K562 (cell line): ENCODE data around the gene UHMK1. TPM values are rescaled to one million over a fixed set of nuclear protein-coding genes. Genes with fewer than 3 reads are reported as not detected.

ENCODE experiments used
- ATAC-seq: fragments of 200-7000 bp; cut with Tn5 transposase; 3 replicates; pipeline ENCODE4 v1.9.1; 2020; ENCODE audit warnings: moderate library complexity
- BruUV-seq: library from RNA; stranded (reverse); fragments of 400-500 nt; replicated peaks from 2 replicates; lab custom pipeline; 2021; lab: Mats Ljungman, UMichigan
- CTCF ChIA-PET: fragments of 300-600 bp; formaldehyde crosslinking; extraction: SDS; loops from one replicate; lab custom pipeline; 2021; ENCODE audit warnings: low intra/inter-chr PET ratio; lab: Yijun Ruan, JAX
- POLR2A ChIA-PET: fragments of 300-600, 350-650 bp; sonication (Branson Sonifier 250); formaldehyde crosslinking; extraction: SDS; loops from one replicate; lab custom pipeline; 2021; ENCODE audit warnings: antibody characterized with exemption, inconsistent platforms; lab: Yijun Ruan, JAX
- DNase-seq, 4 experiments: peaks; one replicate each; pipeline versions ENCODE4 v3.0.0 to v3.0.0-alpha.2; 2011 to 2018; ENCODE audit warnings: low spot score in 3 of 4, mixed read lengths in 3 of 4; ENCODE audit errors: extremely low read depth in 1 of 4
- FAIRE-seq: peaks from 2 replicates; lab custom pipeline; 2011; peaks lifted over from hg19 to GRCh38; lab: Jason Lieb, UNC
- H2AFZ ChIP-seq: 2 replicates; pipeline ENCODE4 v1.6.0; 2011; ENCODE audit warnings: low read depth, low read length, control low read depth, inconsistent platforms
- H3K27ac ChIP-seq: fragments of 200-600 bp; 3 replicates; pipeline ENCODE4 v1.8.0; 2011; ENCODE audit warnings: low read depth, mild to moderate bottlenecking, control low read depth, inconsistent platforms, low read length, moderate library complexity, mixed read lengths; ENCODE audit errors: extremely low read depth
- H3K27me3 ChIP-seq, 2 experiments: fragments of 300-600 bp in 1 of 2; 2 replicates in 1 of 2; 3 replicates in 1 of 2; pipeline versions ENCODE4 v1.6.0 to v1.8.0; 2011; ENCODE audit warnings: inconsistent platforms in 2 of 2, low read length in 2 of 2, mild to moderate bottlenecking in 1 of 2, mixed read lengths in 1 of 2, moderate library complexity in 1 of 2; ENCODE audit not compliant: control insufficient read depth in 2 of 2, insufficient read depth in 2 of 2
- H3K36me3 ChIP-seq: fragments of 300-600 bp; 3 replicates; pipeline ENCODE4 v1.8.0; 2011; ENCODE audit warnings: mild to moderate bottlenecking, low read length, inconsistent platforms; ENCODE audit not compliant: control insufficient read depth, insufficient read depth
- H3K4me1 ChIP-seq, 2 experiments: fragments of 200-600 bp in 1 of 2; replicated peaks in 1 of 2; 2 replicates in 1 of 2; 3 replicates in 1 of 2; pipeline versions ENCODE4 v1.5.1 to v1.8.0; 2011; ENCODE audit warnings: inconsistent platforms in 2 of 2, low read length in 2 of 2, mild to moderate bottlenecking in 1 of 2, mixed read lengths in 1 of 2, moderate library complexity in 1 of 2; ENCODE audit not compliant: control insufficient read depth in 2 of 2, insufficient read depth in 2 of 2
- H3K4me2 ChIP-seq: 2 replicates; pipeline ENCODE4 v1.6.1; 2011; ENCODE audit warnings: low read length, control low read depth, inconsistent platforms, mixed read lengths; ENCODE audit not compliant: insufficient read depth
- H3K4me3 ChIP-seq: fragments of 200-600 bp; sonication (generic), shearing (Covaris generic); 2 replicates; pipeline ENCODE4 v1.5.1; 2016; ENCODE audit warnings: control low read depth, inconsistent platforms
- H3K79me2 ChIP-seq: fragments of 200-600 bp; 3 replicates; pipeline ENCODE4 v1.8.0; 2011; ENCODE audit warnings: low read length, inconsistent platforms; ENCODE audit not compliant: control insufficient read depth, insufficient read depth
- H3K9ac ChIP-seq, 2 experiments: 2 replicates each; pipeline versions ENCODE4 v1.6.0 to v1.6.1; 2011; ENCODE audit warnings: low read depth in 2 of 2, low read length in 2 of 2, control low read depth in 1 of 2, inconsistent platforms in 1 of 2, mild to moderate bottlenecking in 1 of 2, mixed read lengths in 1 of 2; ENCODE audit not compliant: insufficient read depth in 1 of 2
- H3K9me1 ChIP-seq: one replicate; pipeline ENCODE4 v1.6.0; 2011; ENCODE audit warnings: inconsistent platforms, mild to moderate bottlenecking, low read length, moderate library complexity; ENCODE audit not compliant: control insufficient read depth, insufficient read depth
- H3K9me3 ChIP-seq: replicated peaks from 2 replicates; pipeline ENCODE4 v1.5.1; 2011; ENCODE audit warnings: low read depth, low read length, inconsistent platforms; ENCODE audit not compliant: control insufficient read depth, insufficient read depth
- H4K20me1 ChIP-seq: replicated peaks from 2 replicates; pipeline ENCODE4 v1.6.1; 2011; ENCODE audit warnings: low read length, inconsistent platforms, mixed read lengths; ENCODE audit not compliant: control insufficient read depth, insufficient read depth
- BRD4 ChIP-seq: fragments of 200-600 bp; sonication (generic); IDR thresholded peaks from 2 replicates; pipeline ENCODE4 v1.6.1; 2017; ENCODE audit warnings: inconsistent platforms
- ETS2 ChIP-seq: IDR thresholded peaks from 2 replicates; pipeline ENCODE4 v1.6.1; 2016; ENCODE audit warnings: borderline replicate concordance, missing genetic modification characterization, mild to moderate bottlenecking, moderate library complexity, missing compliant biosample characterization; ENCODE audit not compliant: poor library complexity, severe bottlenecking
- JUN ChIP-seq, 2 experiments: sonication (generic) in 1 of 2; formaldehyde crosslinking in 1 of 2; IDR thresholded peaks; 2 replicates each; pipeline versions ENCODE4 v1.6.1 to v1.8.0; 2012 to 2022; ENCODE audit warnings: borderline replicate concordance in 2 of 2, mild to moderate bottlenecking in 2 of 2, improper control_type of control experiment in 1 of 2, low read depth in 1 of 2, low read length in 1 of 2, missing genetic modification reagents in 1 of 2
- KDM1A ChIP-seq, 2 experiments: fragments of 450-650 bp; IDR thresholded peaks; 2 replicates each; pipeline ENCODE4 v1.6.1; 2016; ENCODE audit warnings: mild to moderate bottlenecking in 2 of 2
- NR1H2 ChIP-seq: sonication (generic); formaldehyde crosslinking; IDR thresholded peaks from 2 replicates; pipeline ENCODE4 v1.4.0; 2020; ENCODE audit warnings: mild to moderate bottlenecking, missing genetic modification reagents
- POLR2G ChIP-seq: fragments of 200-400 bp; formaldehyde crosslinking; IDR thresholded peaks from 2 replicates; pipeline ENCODE4 v1.6.1; 2017; ENCODE audit warnings: low read depth, mild to moderate bottlenecking, antibody characterized with exemption, low read length, moderate library complexity
- SAFB ChIP-seq: fragments of 200-400 bp; formaldehyde crosslinking; IDR thresholded peaks from 2 replicates; pipeline ENCODE4 v1.6.1; 2017; ENCODE audit warnings: low read depth, low read length, borderline replicate concordance
- YY1 ChIP-seq, 3 experiments: IDR thresholded peaks; 2 replicates each; pipeline ENCODE4 v1.6.1; 2011; ENCODE audit warnings: low read length in 2 of 3, mild to moderate bottlenecking in 2 of 3, moderate library complexity in 2 of 3, borderline replicate concordance in 1 of 3, control low read depth in 1 of 3, low read depth in 1 of 3; ENCODE audit not compliant: insufficient read depth in 3 of 3, insufficient replicate concordance in 2 of 3, control insufficient read depth in 1 of 3, insufficient read length in 1 of 3; ENCODE audit errors: extremely low read depth in 1 of 3
- ZNF224 ChIP-seq: sonication (generic); formaldehyde crosslinking; IDR thresholded peaks from 2 replicates; pipeline ENCODE4 v1.8.0; 2022; ENCODE audit warnings: mild to moderate bottlenecking, missing genetic modification reagents
- ZNF586 ChIP-seq: fragments of 450-650 bp; formaldehyde crosslinking; conservative IDR thresholded peaks from 2 replicates; pipeline ENCODE4 v1.4.0; 2020; ENCODE audit warnings: mild to moderate bottlenecking, moderate library complexity
- in situ Hi-C: fragments of 300-500 bp; cut with MboI; formaldehyde crosslinking; loops from 4 replicates; pipeline ENCODE4 v1.15.0; 2018; ENCODE audit warnings: inconsistent platforms, mixed read lengths
- intact Hi-C: fragments of 100-400 bp; cut with micrococcal nuclease; formaldehyde crosslinking; loops from 2 replicates; pipeline ENCODE4 v1.14.2; 2022
- polyA plus RNA-seq, 8 experiments: library from polyadenylated mRNA; depleted of rRNA in 4 of 8; stranded (reverse) in 5 of 8; unstranded in 3 of 8; fragments of >200 nt; fragmentation: Nextera tagmentation in 2 of 8; fragmentation: Illumina TruSeq in 1 of 8; extraction: Ambion mirVana in 2 of 8; extraction: Trizol in 1 of 8; gene quantifications; 2 replicates each; pipeline versions ENCODE4 v1.2.1 to v1.2.3, GENCODE V29; 2011 to 2014; ENCODE audit warnings: inconsistent platforms in 1 of 8, missing spikeins in 1 of 8
- total RNA-seq, 7 experiments: library from RNA; depleted of rRNA in 6 of 7; stranded (reverse); fragments of >200 nt in 6 of 7; fragmentation: Illumina TruSeq in 2 of 7; extraction: Trizol in 2 of 7; gene quantifications; 2 replicates each; pipeline versions ENCODE4 v1.2.1 to v1.2.3, GENCODE V29; 2011 to 2021; ENCODE audit warnings: low replicate concordance in 1 of 7

UHMK1 gene
- total and polyA plus RNA-seq, 9 of the 15 experiments (the other 6 are each of a cell fraction or from before 2014, with no cell fraction given): 13.1 to 72.4 (median 38.3) TPM

GRCh38 chr1:162564762-162565218 lies 67.2 kb downstream of the UHMK1 start (continued):
- TF ChIP-seq JUN (IDR thresholded peaks at IDR 0.05; ENCODE audit: borderline replicate concordance, low read depth, low read length) (no peak), JUN (CRISPR knock-in tag; IDR thresholded peaks at IDR 0.05; ENCODE audit: borderline replicate concordance) (no peak), YY1 (IDR thresholded peaks at IDR 0.05; ENCODE audit: borderline replicate concordance in 1 of 3, control insufficient read depth in 1 of 3, extremely low read depth in 1 of 3, insufficient read depth in 3 of 3, insufficient read length in 1 of 3, insufficient replicate concordance in 2 of 3, low read depth in 1 of 3, low read length in 2 of 3) (peak in 1 of 3 experiments; percentile 83), SAFB (no peak), NR1H2 (CRISPR knock-in tag) (no peak), POLR2G (no peak)
- TF ChIP-seq, all 486 proteins: peak for 42

GRCh38 chr1:162565460-162565859 lies 67.8 kb downstream of the UHMK1 start:
- BruUV-seq: no TSS peak
- H3K79me2 ChIP-seq: peaks cover 89% of the 10 kb centered on the region
- no peaks in the 10 kb centered on the region for H3K9me3 ChIP-seq
- H4K20me1 ChIP-seq: peaks cover 6% of the 10 kb centered on the region; the same call in 1 of the 2 replicates
- no peaks in the 10 kb centered on the region for H3K9me1 ChIP-seq
- intact Hi-C loops (no loop called here), in situ Hi-C loops (no loop called here)
- POLR2A ChIA-PET: interaction anchor here (0.8 to 4.6 kb wide), 5 partner anchors 8 to 24 kb away, joined by 3 to 35 read pairs (median 4); no protein-coding TSS in a partner anchor
- H3K27ac ChIP-seq: no peak overlapping the region; the same call in 2 of the 3 replicates
- H3K36me3 ChIP-seq: peaks cover 55% of the 10 kb centered on the region
- CTCF ChIA-PET: no interaction called here
- FAIRE-seq: no peak
- no peak for DNase-seq
- ATAC-seq: no peak
- peak overlapping the region in 1 of 2 experiments; percentile 85; a peak in 2 of 4 replicates for H3K9ac ChIP-seq
- H3K4me2 ChIP-seq: peak overlapping the region; percentile 38
- peaks cover 19 to 37% of the 10 kb centered on the region in 2 experiments for H3K4me1 ChIP-seq
- H3K4me3 ChIP-seq: no peak overlapping the region
- no peak overlapping the region for H2AFZ ChIP-seq
- H3K27me3 ChIP-seq: no peaks in the 10 kb centered on the region
- no peak for TF ChIP-seq ZNF586
- no peak for TF ChIP-seq BRD4
- no peak for TF ChIP-seq ZNF224 (CRISPR knock-in tag)
- TF ChIP-seq POLR2G: no peak
- TF ChIP-seq KDM1A (IDR thresholded peaks at IDR 0.05): no peak
- TF ChIP-seq ETS2 (tag): no peak
